Neural progenitor cell (in vitro differentiated cells): ENCODE results near the gene CCT3.
"Not testable (repeated sequence)": the region's sequence is repeated elsewhere in the genome, so short reads cannot be mapped to it uniquely, and the experiment has no call there.

Experiments used
- EZH2 ChIP-seq: fragments of 200-600 bp; sonication (generic); IDR thresholded peaks from 2 replicates; pipeline ENCODE4 v1.6.1; 2017; ENCODE audit warnings: antibody characterized with exemption, mild to moderate bottlenecking, moderate library complexity
- EZH2phosphoT487 ChIP-seq: fragments of 200-600 bp; sonication (generic); IDR thresholded peaks from 2 replicates; pipeline ENCODE4 v1.6.1; 2017; ENCODE audit warnings: antibody characterized with exemption
- TF ChIP-seq, protein P1 (sequence below): fragments of 200-600 bp; sonication (generic); IDR thresholded peaks from 2 replicates; pipeline ENCODE4 v1.5.1; 2017; ENCODE audit warnings: antibody characterized with exemption, mild to moderate bottlenecking

DNA sequence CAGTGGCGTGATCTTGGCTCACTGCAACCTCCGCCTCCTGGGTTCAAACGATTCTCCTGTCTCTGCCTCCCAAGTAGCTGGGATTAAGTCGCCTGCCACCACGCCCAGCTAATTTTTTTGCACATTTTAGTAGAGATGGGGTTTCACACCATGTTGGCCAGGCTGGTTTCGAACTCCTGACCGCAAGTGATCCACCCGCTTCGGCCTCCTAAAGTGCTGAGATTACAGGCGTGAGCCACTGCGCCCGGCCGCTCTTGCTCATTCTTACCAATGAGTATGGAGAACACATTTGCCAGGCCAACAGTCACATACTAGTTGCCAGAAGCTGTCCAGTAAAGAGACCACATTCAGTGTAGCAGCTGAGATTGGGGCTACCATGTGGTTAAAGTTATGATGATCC is 14.4 kb upstream of the CCT3 start:
- TF ChIP-seq, protein P1, sequence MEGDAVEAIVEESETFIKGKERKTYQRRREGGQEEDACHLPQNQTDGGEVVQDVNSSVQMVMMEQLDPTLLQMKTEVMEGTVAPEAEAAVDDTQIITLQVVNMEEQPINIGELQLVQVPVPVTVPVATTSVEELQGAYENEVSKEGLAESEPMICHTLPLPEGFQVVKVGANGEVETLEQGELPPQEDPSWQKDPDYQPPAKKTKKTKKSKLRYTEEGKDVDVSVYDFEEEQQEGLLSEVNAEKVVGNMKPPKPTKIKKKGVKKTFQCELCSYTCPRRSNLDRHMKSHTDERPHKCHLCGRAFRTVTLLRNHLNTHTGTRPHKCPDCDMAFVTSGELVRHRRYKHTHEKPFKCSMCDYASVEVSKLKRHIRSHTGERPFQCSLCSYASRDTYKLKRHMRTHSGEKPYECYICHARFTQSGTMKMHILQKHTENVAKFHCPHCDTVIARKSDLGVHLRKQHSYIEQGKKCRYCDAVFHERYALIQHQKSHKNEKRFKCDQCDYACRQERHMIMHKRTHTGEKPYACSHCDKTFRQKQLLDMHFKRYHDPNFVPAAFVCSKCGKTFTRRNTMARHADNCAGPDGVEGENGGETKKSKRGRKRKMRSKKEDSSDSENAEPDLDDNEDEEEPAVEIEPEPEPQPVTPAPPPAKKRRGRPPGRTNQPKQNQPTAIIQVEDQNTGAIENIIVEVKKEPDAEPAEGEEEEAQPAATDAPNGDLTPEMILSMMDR = not testable (repeated sequence)
- TF ChIP-seq EZH2phosphoT487, EZH2: not testable (repeated sequence)
